Loucy (cell line): ENCODE data around the gene RHBDD3.
"Not testable (repeated sequence)": the region's sequence is repeated elsewhere in the genome, so short reads cannot be mapped to it uniquely, and the experiment has no call there.

ENCODE experiments used
- H2AFZ ChIP-seq: fragments of 200-600 bp; sonication (generic); 2 replicates; pipeline ENCODE4 v1.6.0; 2016; ENCODE audit warnings: antibody characterized with exemption, mild to moderate bottlenecking, low read length, moderate library complexity
- H3F3A ChIP-seq: fragments of 200-600 bp; 2 replicates; pipeline ENCODE4 v1.6.0; 2016; ENCODE audit warnings: antibody characterized with exemption, low read depth, mild to moderate bottlenecking
- H3K27me3 ChIP-seq: fragments of 200-600 bp; sonication (generic); 2 replicates; pipeline ENCODE4 v1.6.1; 2014; ENCODE audit warnings: low read length, mild to moderate bottlenecking; ENCODE audit not compliant: insufficient read depth, poor library complexity, severe bottlenecking
- H3K36me3 ChIP-seq: fragments of 200-600 bp; sonication (generic); 2 replicates; pipeline ENCODE4 v1.6.1; 2016; ENCODE audit warnings: low read length; ENCODE audit not compliant: insufficient read depth
- H3K4me1 ChIP-seq: fragments of 200-600 bp; sonication (generic); 2 replicates; pipeline ENCODE4 v1.5.1; 2014; ENCODE audit warnings: low read length, mild to moderate bottlenecking; ENCODE audit not compliant: insufficient read depth, poor library complexity, severe bottlenecking
- H3K4me2 ChIP-seq: fragments of 200-600 bp; sonication (generic); 2 replicates; pipeline ENCODE4 v1.6.0; 2014; ENCODE audit warnings: antibody characterized with exemption, low read length, low read depth, mild to moderate bottlenecking; ENCODE audit not compliant: poor library complexity, severe bottlenecking
- H3K4me3 ChIP-seq: fragments of 200-600 bp; sonication (generic); 2 replicates; pipeline ENCODE4 v1.5.1; 2014; ENCODE audit warnings: low read length, mild to moderate bottlenecking, mixed read lengths; ENCODE audit not compliant: poor library complexity, severe bottlenecking
- H3K79me2 ChIP-seq: fragments of 200-600 bp; sonication (generic); 2 replicates; pipeline ENCODE4 v1.6.1; 2014; ENCODE audit warnings: low read length; ENCODE audit not compliant: insufficient read depth
- H3K9ac ChIP-seq: fragments of 200-600 bp; sonication (generic); 2 replicates; pipeline ENCODE4 v1.6.0; 2014; ENCODE audit warnings: mild to moderate bottlenecking, low read depth, low read length, moderate library complexity; ENCODE audit not compliant: poor library complexity, severe bottlenecking
- H3K9me2 ChIP-seq: fragments of 200-600 bp; sonication (generic); replicated peaks from 2 replicates; pipeline ENCODE4 v1.6.1; 2016; ENCODE audit warnings: low read depth, low read length, mixed read lengths
- H3K9me3 ChIP-seq: fragments of 200-600 bp; sonication (generic); 2 replicates; pipeline ENCODE4 v1.6.1; 2014; ENCODE audit warnings: mild to moderate bottlenecking, antibody characterized with exemption, low read length, low read depth; ENCODE audit not compliant: insufficient read depth
- H4K20me1 ChIP-seq: fragments of 200-600 bp; sonication (generic); 2 replicates; pipeline ENCODE4 v1.6.0; 2014; ENCODE audit warnings: antibody characterized with exemption, low read length, mild to moderate bottlenecking; ENCODE audit not compliant: insufficient read depth, poor library complexity, severe bottlenecking
- CTCF ChIP-seq: fragments of 200-600 bp; sonication (generic); conservative IDR thresholded peaks from 2 replicates; pipeline ENCODE4 v1.5.1; 2014; ENCODE audit warnings: mild to moderate bottlenecking, antibody characterized with exemption, low read length
- EZH2phosphoT487 ChIP-seq: fragments of 200-600 bp; IDR thresholded peaks from 2 replicates; pipeline ENCODE4 v1.6.1; 2018; ENCODE audit warnings: antibody characterized with exemption, mild to moderate bottlenecking, moderate library complexity, borderline replicate concordance

Gene RHBDD3

DNA sequence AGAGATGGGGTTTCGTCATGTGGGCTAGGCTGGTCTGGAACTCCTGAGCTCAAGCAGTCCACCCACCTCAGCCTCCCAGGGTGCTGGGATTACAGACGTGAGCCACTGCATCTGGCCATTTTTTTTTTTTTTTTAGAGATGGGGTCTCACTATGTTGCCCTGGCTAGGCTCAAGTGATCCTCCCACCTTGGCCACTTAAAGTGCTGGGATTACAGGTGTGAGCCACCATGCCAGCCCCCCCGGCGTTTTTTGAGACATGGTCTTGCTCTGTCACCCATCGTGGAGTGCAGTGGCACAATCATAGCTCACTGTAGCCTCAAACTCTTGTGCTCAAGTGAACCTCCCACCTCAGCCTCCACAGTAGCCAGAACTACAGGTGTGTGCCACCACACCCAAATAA is 16.5 kb downstream of the RHBDD3 start:
- H3K9me2 ChIP-seq = no peaks in the 10 kb centered on the region
- no peak overlapping the region for H3K4me2 ChIP-seq
- no peak overlapping the region for H2AFZ ChIP-seq
- H3K4me1 ChIP-seq = no peaks in the 10 kb centered on the region
- H3K9me3 ChIP-seq = no peaks in the 10 kb centered on the region
- no peaks in the 10 kb centered on the region for H3F3A ChIP-seq
- TF ChIP-seq CTCF = no peak
- no peak for TF ChIP-seq EZH2phosphoT487
- peaks cover 66% of the 10 kb centered on the region; the same call in 1 of the 2 replicates for H3K36me3 ChIP-seq
- H3K9ac ChIP-seq = no peak overlapping the region
- no peaks in the 10 kb centered on the region for H4K20me1 ChIP-seq
- no peak overlapping the region for H3K4me3 ChIP-seq
- H3K27me3 ChIP-seq = no peaks in the 10 kb centered on the region
- H3K79me2 ChIP-seq = no peaks in the 10 kb centered on the region

DNA sequence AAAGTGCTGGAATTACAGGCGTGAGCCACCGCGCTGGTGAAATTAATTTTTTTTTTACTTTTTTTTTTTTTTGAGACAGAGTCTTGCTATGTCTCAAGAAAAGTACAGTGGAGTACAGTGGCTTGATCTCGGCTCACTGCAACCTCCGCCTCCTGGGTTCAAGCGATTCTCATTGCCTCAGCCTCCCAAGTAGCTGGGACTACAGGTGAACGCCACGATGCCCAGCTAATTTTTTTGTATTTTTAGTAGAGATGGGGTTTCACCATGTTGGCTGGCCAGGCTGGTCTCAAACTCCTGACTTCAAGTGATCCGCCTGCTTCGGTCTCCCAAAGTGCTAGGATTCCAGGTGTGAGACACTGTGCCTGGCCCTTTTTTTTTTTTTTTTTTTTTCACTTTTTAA is 19.9 kb downstream of the RHBDD3 start:
- H2AFZ ChIP-seq, H3K9ac ChIP-seq, H3K9me2 ChIP-seq, H3F3A ChIP-seq, H4K20me1 ChIP-seq, H3K4me3 ChIP-seq, H3K4me2 ChIP-seq, H3K9me3 ChIP-seq, H3K79me2 ChIP-seq, H3K27me3 ChIP-seq: not testable (repeated sequence)
- Histone ChIP-seq H3K36me3 (peaks cover 60% of the 10 kb centered on the region; the same call in 1 of the 2 replicates), H3K4me1 (peaks cover 15% of the 10 kb centered on the region)

- Histone ChIP-seq H3K36me3 (peaks cover 68% of the 10 kb centered on the region), H2AFZ (no peak overlapping the region)
Measured at GRCh38 chr22:29245626-29246385, 22.0 kb downstream of the RHBDD3 start.

More at GRCh38 chr22:29245626-29246385, 22.0 kb downstream of the RHBDD3 start:
- H3K27me3 ChIP-seq = no peaks in the 10 kb centered on the region
- TF ChIP-seq CTCF = peak; percentile 95
- TF ChIP-seq EZH2phosphoT487 = no peak
- no peak overlapping the region for H3K9ac ChIP-seq
- no peaks in the 10 kb centered on the region for H3K79me2 ChIP-seq
- no peak overlapping the region for H3K4me3 ChIP-seq
- no peaks in the 10 kb centered on the region for H4K20me1 ChIP-seq
- H3K4me2 ChIP-seq = peak overlapping the region; percentile 50
- no peaks in the 10 kb centered on the region for H3F3A ChIP-seq
- peaks cover 15% of the 10 kb centered on the region for H3K4me1 ChIP-seq
- H3K9me3 ChIP-seq = peaks cover 14% of the 10 kb centered on the region
- H3K9me2 ChIP-seq = no peaks in the 10 kb centered on the region
